Measurements from ENCODE around the gene FBXW9.

- TF ChIP-seq CTCF (IDR thresholded peaks at IDR 0.05), result no peak
- no peak for TF ChIP-seq POLR2AphosphoS5 (IDR thresholded peaks at IDR 0.05; ENCODE audit: low read depth, low read length)
Observed at GRCh38 chr19:12701596-12702282, 5.3 kb upstream of the FBXW9 start.

Data from Panc1 (cell line).